Measurements from ENCODE around the gene SOCS7. TPM values are rescaled to one million over a fixed set of nuclear protein-coding genes. Genes with fewer than 3 reads are reported as not detected.

The SOCS7 gene
- total and polyA plus RNA-seq, 2 experiments from 2014 or later = 5.0 to 29.2 TPM

GRCh38 chr17:38322156-38322779, 29.4 kb upstream of the SOCS7 start:
- 0 out of 2 replicates have a peak overlapping the region, but pooled peaks have one; percentile 55 for H3K27ac ChIP-seq (ENCODE audit: low read depth)
- no peaks in the 10 kb centered on the region for H3K9me3 Mint-ChIP-seq
- no peak overlapping the region for H2AFZ ChIP-seq
- no peaks in the 10 kb centered on the region for H3K79me2 ChIP-seq (replicated peaks; ENCODE audit: insufficient read depth)
- DNase-seq (ENCODE audit: low spot score) = peak; percentile 82
- peak; percentile 83 for ATAC-seq
- peaks cover 5% of the 10 kb centered on the region for H3K27me3 Mint-ChIP-seq (ENCODE audit: insufficient read depth, low read depth, poor library complexity)
- peaks cover 8% of the 10 kb centered on the region; the same call in 1 of the 2 replicates for H4K20me1 ChIP-seq (replicated peaks; ENCODE audit: insufficient read depth)
- no peak overlapping the region for H3K4me2 ChIP-seq
- no peak overlapping the region for H3K4me3 Mint-ChIP-seq
- H3K27ac Mint-ChIP-seq = no peak overlapping the region
- H3K4me1 ChIP-seq (ENCODE audit: insufficient read depth) = peaks cover 21% of the 10 kb centered on the region
- peaks cover 15% of the 10 kb centered on the region for H3K36me3 ChIP-seq (ENCODE audit: insufficient read depth)
- TF ChIP-seq, protein P1, sequence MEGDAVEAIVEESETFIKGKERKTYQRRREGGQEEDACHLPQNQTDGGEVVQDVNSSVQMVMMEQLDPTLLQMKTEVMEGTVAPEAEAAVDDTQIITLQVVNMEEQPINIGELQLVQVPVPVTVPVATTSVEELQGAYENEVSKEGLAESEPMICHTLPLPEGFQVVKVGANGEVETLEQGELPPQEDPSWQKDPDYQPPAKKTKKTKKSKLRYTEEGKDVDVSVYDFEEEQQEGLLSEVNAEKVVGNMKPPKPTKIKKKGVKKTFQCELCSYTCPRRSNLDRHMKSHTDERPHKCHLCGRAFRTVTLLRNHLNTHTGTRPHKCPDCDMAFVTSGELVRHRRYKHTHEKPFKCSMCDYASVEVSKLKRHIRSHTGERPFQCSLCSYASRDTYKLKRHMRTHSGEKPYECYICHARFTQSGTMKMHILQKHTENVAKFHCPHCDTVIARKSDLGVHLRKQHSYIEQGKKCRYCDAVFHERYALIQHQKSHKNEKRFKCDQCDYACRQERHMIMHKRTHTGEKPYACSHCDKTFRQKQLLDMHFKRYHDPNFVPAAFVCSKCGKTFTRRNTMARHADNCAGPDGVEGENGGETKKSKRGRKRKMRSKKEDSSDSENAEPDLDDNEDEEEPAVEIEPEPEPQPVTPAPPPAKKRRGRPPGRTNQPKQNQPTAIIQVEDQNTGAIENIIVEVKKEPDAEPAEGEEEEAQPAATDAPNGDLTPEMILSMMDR (conservative IDR thresholded peaks at IDR 0.05; ENCODE audit: low read depth in 2 of 2) = peak; percentile 53 to 78
- TF ChIP-seq, protein P2, sequence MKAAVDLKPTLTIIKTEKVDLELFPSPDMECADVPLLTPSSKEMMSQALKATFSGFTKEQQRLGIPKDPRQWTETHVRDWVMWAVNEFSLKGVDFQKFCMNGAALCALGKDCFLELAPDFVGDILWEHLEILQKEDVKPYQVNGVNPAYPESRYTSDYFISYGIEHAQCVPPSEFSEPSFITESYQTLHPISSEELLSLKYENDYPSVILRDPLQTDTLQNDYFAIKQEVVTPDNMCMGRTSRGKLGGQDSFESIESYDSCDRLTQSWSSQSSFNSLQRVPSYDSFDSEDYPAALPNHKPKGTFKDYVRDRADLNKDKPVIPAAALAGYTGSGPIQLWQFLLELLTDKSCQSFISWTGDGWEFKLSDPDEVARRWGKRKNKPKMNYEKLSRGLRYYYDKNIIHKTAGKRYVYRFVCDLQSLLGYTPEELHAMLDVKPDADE (IDR thresholded peaks at IDR 0.05) = no peak
- H3K36me3 Mint-ChIP-seq (ENCODE audit: low read depth) = peaks cover 41% of the 10 kb centered on the region
- H3K4me3 ChIP-seq = no peak overlapping the region
- no peaks in the 10 kb centered on the region for H3K27me3 ChIP-seq (ENCODE audit: insufficient read depth)
- peaks cover 9% of the 10 kb centered on the region; the same call in 1 of the 2 replicates for H3K9me2 ChIP-seq (ENCODE audit: insufficient read depth)
- H3F3A ChIP-seq (replicated peaks; ENCODE audit: low read depth) = peaks cover 18% of the 10 kb centered on the region; the same call in 1 of the 2 replicates
- H3K4me1 Mint-ChIP-seq = peaks cover 31% of the 10 kb centered on the region

- no peak overlapping the region for H3K27ac Mint-ChIP-seq
- Histone ChIP-seq H3F3A (replicated peaks; ENCODE audit: low read depth) (peaks cover 18% of the 10 kb centered on the region; the same call in 1 of the 2 replicates), H3K36me3 (ENCODE audit: insufficient read depth) (peaks cover 15% of the 10 kb centered on the region), H3K4me1 (ENCODE audit: insufficient read depth) (peaks cover 21% of the 10 kb centered on the region), H3K4me3 (no peak overlapping the region), H3K9me2 (ENCODE audit: insufficient read depth) (peaks cover 9% of the 10 kb centered on the region; the same call in 1 of the 2 replicates), H3K79me2 (replicated peaks; ENCODE audit: insufficient read depth) (no peaks in the 10 kb centered on the region), H3K27ac (ENCODE audit: low read depth) (0 out of 2 replicates have a peak overlapping the region, but pooled peaks have one; percentile 55), H2AFZ (no peak overlapping the region), H3K27me3 (ENCODE audit: insufficient read depth) (no peaks in the 10 kb centered on the region), H3K4me2 (no peak overlapping the region), H4K20me1 (replicated peaks; ENCODE audit: insufficient read depth) (peaks cover 8% of the 10 kb centered on the region; the same call in 1 of the 2 replicates)
- peaks cover 5% of the 10 kb centered on the region for H3K27me3 Mint-ChIP-seq (ENCODE audit: insufficient read depth, low read depth, poor library complexity)
- DNase-seq (ENCODE audit: low spot score) (no peak), ATAC-seq (no peak)
- no peaks in the 10 kb centered on the region for H3K9me3 Mint-ChIP-seq
- no peak overlapping the region for H3K4me3 Mint-ChIP-seq
- peaks cover 35% of the 10 kb centered on the region for H3K4me1 Mint-ChIP-seq
- H3K36me3 Mint-ChIP-seq (ENCODE audit: low read depth) = peaks cover 37% of the 10 kb centered on the region
- no peak for TF ChIP-seq EZH2 (IDR thresholded peaks at IDR 0.05; ENCODE audit: low read depth, unreplicated experiment)
- TF ChIP-seq EZH2phosphoT487 (IDR thresholded peaks at IDR 0.05; ENCODE audit: unreplicated experiment) = no peak
- TF ChIP-seq NANOG (IDR thresholded peaks at IDR 0.05; ENCODE audit: borderline replicate concordance) = no peak
- TF ChIP-seq STAT1 (IDR thresholded peaks at IDR 0.05; ENCODE audit: unreplicated experiment) = no peak
- TF ChIP-seq, protein P3, sequence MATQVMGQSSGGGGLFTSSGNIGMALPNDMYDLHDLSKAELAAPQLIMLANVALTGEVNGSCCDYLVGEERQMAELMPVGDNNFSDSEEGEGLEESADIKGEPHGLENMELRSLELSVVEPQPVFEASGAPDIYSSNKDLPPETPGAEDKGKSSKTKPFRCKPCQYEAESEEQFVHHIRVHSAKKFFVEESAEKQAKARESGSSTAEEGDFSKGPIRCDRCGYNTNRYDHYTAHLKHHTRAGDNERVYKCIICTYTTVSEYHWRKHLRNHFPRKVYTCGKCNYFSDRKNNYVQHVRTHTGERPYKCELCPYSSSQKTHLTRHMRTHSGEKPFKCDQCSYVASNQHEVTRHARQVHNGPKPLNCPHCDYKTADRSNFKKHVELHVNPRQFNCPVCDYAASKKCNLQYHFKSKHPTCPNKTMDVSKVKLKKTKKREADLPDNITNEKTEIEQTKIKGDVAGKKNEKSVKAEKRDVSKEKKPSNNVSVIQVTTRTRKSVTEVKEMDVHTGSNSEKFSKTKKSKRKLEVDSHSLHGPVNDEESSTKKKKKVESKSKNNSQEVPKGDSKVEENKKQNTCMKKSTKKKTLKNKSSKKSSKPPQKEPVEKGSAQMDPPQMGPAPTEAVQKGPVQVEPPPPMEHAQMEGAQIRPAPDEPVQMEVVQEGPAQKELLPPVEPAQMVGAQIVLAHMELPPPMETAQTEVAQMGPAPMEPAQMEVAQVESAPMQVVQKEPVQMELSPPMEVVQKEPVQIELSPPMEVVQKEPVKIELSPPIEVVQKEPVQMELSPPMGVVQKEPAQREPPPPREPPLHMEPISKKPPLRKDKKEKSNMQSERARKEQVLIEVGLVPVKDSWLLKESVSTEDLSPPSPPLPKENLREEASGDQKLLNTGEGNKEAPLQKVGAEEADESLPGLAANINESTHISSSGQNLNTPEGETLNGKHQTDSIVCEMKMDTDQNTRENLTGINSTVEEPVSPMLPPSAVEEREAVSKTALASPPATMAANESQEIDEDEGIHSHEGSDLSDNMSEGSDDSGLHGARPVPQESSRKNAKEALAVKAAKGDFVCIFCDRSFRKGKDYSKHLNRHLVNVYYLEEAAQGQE (IDR thresholded peaks at IDR 0.05; ENCODE audit: unreplicated experiment) = no peak
- TF ChIP-seq, protein P2 (IDR thresholded peaks at IDR 0.05) = no peak
- no peak for TF ChIP-seq CREB1 (CRISPR knock-in tag; IDR thresholded peaks at IDR 0.05; ENCODE audit: low read depth)
- no peak for TF ChIP-seq ZNF331 (CRISPR knock-in tag; IDR thresholded peaks at IDR 0.05; ENCODE audit: low read depth)
These were observed 28.7 kb upstream of the SOCS7 start for GRCh38 chr17:38322897-38323296.
